NCI-H2196 treated with DMSO at 0.1 percent for 48 hours (cell line): Measurements from ENCODE around the gene PIAS1.

ENCODE experiments used
- DNase-seq: peaks from one replicate; lab custom pipeline; 2025; ENCODE audit not compliant: unreplicated experiment; lab: John Stamatoyannopoulos, UW

The PIAS1 gene

DNA sequence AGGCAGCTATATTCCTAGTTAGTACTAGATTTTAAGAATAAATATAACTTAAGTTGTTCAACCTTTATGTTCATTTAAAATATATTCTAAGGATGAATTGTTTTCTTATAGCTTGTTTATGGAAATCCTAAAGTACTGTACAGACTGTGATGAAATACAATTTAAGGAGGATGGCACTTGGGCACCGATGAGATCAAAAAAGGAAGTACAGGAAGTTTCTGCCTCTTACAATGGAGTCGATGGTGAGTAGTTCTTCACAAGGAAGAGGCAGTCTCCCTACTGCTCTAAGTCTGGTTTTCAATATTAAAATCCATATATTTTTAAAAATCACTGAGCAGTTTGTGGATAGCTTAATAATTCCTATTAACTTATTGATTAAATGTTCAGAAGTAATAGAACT lies 121.4 kb downstream of the PIAS1 start:
- no peak for DNase-seq

DNA sequence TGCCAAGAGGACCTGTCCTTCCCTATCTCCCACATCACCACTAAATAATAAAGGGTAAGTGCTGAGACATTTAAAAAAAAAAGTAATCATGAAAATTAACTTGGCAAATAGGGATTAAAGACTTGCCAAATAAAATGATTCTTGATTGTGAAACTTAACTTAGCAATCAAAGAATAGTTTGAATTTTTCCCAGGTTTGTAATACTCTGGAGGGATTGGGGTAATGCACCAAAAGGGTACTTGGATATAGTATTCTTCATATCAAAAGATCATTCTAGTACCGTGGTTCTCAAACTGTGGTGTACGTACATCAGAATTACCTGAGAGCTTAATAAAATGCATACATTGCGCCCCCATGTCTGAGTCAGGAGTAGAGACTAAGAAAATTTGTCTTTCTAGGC lies 122.5 kb downstream of the PIAS1 start:
- DNase-seq: no peak

GRCh38 chr15:68177742-68178141 lies 123.6 kb downstream of the PIAS1 start:
- DNase-seq: no peak

DNA sequence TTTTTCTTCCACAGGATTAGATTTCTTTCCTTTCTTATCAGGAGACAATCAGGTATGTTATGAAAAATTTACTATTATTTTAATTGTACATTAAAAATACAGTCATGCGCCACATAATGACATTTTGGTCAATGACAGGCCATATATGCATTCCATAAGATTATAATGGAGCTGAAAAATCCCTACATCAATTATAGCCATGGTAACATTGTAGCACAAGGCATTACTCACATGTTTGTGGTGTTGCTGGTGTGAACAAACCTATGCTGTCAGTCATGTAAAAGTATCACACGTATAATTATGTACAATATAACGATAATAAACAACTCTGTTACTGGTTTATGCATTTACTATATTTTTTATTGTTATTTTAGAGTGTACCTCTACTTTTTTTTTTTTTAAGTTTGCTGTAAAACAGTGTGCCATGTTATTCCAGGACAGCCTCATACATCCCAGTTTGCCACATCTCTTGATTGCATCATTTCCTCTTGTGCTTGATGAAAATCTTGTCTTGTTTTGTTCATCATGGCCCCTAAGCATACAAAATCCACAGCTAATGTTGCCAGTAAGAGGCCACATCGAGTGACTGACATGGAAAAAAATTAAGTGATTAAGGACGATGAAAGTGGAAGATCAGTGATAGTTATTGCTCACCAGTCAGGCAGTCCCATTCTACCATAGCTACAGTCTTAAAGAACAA lies 129.7 kb downstream of the PIAS1 start:
- DNase-seq: no peak

DNA sequence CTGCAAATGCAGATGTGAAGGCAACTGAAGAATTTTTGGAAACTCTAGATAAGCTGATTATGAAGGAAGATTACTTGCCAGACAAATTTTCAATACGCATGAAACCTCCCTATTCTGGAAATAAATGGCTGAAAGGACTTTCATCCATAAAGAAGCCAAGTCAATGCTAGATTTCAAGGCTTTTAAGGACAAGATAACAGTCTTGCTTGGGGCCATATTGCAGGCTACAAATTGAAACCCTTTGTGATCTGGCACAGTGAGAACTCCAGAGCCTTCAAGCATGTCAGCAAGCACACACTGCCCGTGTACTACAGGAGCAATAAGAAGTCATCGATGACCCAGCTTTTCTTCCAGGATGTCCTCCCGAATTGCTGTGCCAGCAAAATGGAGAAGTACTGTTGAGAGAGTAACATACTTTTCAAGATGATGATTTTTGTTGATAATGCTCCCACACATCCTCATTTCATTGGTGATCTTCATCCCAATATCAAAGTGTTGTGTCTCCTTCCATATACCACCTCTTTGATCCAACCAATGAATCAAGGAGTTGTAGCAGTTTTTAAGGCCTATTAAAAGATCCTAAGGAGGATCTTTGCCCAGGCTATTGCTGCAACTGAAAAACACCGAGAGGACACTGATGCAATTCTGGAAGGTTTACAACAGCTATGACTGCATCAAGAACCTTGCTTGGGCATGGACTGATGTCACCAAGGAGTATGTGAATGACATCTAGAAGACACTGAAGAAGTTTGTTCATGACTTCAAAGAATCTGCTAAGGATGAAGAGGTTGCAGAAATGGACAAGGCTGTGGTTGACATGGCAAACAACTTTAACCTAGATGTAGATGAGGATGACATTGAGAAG lies 130.7 kb downstream of the PIAS1 start:
- no peak for DNase-seq

DNA sequence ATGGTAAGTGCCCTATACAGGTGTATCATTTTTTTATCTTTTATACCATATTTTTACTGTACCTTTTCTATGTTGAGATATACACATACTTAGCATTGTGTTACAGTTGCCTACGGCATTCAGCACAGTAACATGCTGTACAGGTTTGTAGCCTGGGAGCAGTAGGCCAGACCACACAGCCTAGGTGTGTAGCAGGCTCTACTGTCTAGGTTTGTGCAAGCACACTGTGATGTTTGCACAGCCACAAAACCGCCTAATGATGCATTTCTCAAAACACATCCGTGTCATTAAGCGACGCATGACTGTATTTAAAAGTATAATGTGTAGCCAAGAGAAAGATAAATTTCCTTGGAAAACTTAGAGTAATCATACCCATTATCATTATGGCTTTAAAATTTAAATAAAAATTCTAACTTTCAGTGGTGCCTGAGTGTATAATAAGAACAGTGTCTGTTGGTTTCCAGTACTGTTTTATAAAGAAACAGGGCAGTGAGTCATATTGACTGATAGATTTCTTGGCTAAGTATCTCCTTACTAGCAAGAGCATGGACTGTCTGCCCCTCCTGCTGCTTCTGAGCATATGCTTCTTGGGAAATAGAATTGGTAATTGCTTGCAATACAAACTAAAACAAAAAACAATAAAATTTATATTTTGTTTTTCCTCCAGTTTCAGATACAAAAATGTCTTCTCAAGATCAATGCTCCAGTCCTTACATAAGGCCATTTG lies 132.7 kb downstream of the PIAS1 start:
- no peak for DNase-seq

DNA sequence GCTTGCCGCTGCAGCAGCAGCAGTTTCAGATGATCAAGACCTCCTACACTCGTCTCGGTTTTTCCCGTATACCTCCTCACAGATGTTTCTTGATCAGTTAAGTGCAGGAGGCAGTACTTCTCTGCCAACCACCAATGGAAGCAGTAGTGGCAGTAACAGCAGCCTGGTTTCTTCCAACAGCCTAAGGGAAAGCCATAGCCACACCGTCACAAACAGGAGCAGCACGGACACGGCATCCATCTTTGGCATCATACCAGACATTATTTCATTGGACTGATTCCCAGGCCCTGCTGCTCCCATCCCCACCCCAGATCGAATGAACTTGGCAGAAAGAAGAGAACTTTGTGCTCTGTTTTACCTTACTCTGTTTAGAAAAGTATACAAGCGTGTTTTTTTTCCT lies 133.4 kb downstream of the PIAS1 start:
- peak; percentile 38 for DNase-seq

- no peak for DNase-seq
These were observed 134.5 kb downstream of the PIAS1 start for GRCh38 chr15:68188647-68189046.

- DNase-seq: no peak
These were observed 135.9 kb downstream of the PIAS1 start for GRCh38 chr15:68190048-68190447.

DNA sequence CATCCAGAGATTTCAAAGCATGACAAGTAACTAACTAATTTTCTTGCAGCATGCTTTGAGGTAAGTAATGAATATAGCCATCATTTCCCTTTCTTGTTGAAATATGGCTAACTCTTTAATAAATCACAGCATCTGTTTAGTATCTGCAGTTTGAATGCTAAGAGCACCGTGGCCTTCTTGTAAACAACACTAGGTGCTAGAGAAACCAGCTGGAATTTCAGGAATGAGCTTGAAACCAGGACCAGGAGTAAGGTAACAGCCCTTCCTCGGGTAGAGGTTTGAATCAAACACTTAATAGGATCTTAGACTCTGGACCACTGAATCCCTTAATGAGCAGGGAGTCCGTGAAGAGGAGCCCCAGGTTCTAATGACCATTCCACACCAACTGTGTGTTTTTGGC lies 137.4 kb downstream of the PIAS1 start:
- no peak for DNase-seq

GRCh38 chr15:68192117-68192516 lies 138.0 kb downstream of the PIAS1 start:
- no peak for DNase-seq

DNA sequence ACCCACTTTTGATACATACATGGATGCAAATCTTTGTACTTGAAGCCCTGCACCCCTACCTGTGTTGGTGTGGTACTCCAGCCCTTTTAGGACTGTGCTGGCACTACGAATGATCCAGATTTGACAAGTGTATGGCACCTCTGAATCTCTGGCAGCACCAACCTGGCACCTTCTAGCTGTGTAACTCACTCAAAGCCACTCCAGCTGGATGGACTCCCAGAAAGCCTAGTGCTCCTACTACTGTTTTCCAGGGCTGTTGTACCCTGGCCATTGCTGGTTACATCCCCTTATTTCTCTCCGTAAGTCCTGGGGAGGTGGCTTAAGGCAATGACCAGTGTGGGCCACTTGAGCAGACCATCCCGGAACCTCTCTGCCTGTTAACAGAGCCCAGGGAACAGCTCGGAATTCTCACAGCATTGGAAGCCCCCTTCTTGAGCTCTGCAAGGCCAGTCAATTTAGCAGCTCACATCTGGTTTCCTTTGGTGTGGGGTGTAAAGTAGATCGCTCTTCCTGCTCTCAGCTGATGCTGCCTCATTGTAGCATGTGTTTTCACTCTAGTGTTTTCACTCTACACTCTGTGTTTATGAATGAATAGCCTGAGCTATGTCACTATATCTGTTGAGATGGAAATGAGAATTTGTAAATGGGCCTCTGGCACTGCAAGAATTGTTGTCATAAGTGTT lies 138.8 kb downstream of the PIAS1 start:
- no peak for DNase-seq

DNA sequence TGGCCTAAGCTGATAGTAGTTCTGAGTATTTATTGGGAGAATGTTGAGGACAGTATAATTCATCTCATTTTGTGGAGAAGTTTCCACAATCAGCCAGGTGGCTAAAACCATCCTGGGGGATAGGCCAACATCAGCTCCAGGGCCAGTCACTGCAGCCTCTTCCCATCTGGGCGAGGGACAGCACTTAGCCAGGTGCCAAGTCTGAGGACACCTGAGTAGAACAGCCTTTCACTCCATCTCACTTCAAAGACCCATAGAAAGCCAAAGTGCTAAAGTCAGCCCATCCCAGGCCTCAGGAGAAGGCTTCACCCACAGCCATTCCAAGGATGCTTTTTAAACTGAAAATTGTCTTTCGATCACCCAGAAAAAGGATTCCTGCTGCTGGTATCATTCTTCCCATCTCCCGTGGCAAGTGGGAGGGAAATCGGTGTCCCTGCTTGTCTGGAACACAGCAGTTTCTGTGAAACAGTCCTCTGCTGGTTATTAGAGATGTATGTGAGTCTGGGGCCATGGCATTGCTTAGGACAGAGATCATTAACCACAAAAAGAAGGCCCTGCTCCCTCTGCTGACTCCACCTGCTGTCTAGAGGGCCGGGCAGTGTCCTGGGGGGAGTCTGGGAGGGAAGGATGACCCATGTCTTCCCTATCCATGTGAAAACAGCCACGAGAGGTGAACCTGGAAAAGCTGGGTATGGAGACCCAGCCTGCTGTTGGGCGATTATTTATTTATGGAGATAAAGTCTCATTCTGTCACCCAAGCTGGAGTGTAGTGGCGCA lies 141.4 kb downstream of the PIAS1 start:
- no peak for DNase-seq

- DNase-seq: no peak
These were observed 142.5 kb downstream of the PIAS1 start for GRCh38 chr15:68196445-68197169.

GRCh38 chr15:68197170-68197492 lies 143.0 kb downstream of the PIAS1 start:
- DNase-seq: no peak

- no peak for DNase-seq
These were observed 143.7 kb downstream of the PIAS1 start for GRCh38 chr15:68197661-68198437.

GRCh38 chr15:68199340-68199739 lies 145.2 kb downstream of the PIAS1 start:
- DNase-seq: no peak

- no peak for DNase-seq
These were observed 146.1 kb downstream of the PIAS1 start for GRCh38 chr15:68200016-68200861.
